Activated CD4-positive, CD25-positive, alpha-beta regulatory T cell treated with anti-CD3 and anti-CD28 coated beads, Interleukin-2, amount 50 U/mL, for 24 hours (primary cell): ENCODE results near the gene UNC5C.

Source experiments
- ATAC-seq, 2 donors: fragments of 150-1000 bp; cut with Tn5 transposase; one replicate each; pipeline ENCODE4 v1.10.0; 2021; ENCODE audit warnings: mild to moderate bottlenecking in 1 of 2, moderate library complexity in 1 of 2

Gene UNC5C

GRCh38 chr4:95457353-95457752 lies 91.4 kb downstream of the UNC5C start:
- no peak for ATAC-seq

GRCh38 chr4:95450294-95450693 lies 98.5 kb downstream of the UNC5C start:
- no peak for ATAC-seq

DNA sequence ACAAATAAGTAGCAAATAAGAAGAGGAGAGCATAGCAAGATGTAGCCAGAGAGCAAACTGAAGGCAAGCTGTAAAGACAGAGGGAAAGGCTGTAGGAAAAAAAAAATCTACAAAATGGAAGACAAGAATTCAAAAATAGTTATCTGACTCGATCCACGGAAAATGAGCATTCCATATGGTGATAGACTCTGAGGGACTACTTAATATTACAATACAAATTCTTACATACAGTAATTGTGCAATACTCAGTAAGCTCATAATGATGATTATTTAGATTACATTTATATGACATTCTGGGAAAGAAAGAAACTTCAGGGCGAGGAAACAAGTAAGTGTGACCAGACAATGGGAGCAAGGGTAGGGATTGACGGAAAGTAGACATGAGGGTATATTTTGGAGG lies 102.6 kb downstream of the UNC5C start:
- no peak for ATAC-seq

GRCh38 chr4:95445251-95445650 lies 103.5 kb downstream of the UNC5C start:
- no peak for ATAC-seq

DNA sequence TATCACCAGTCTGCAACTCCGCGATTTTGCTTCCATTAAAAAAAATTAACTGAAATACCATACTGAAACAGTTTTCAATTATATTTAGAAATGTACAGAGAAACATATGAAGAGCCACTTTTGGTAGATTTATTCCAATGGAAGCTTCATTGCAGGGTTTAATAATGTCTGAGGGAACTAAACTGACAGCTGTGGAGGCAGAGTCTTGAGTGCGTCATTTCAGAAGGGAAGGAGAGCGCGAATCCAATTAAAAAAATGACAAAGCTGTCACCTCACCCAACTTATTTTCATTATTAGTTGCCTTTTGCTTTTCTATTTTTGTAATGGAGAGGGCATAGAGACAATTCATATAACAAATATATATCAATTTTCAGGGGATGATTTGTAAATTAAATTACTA lies 104.0 kb downstream of the UNC5C start:
- ATAC-seq = no peak

- no peak for ATAC-seq
Measured at GRCh38 chr4:95439896-95440295, 108.9 kb downstream of the UNC5C start.

GRCh38 chr4:95439071-95439470 lies 109.7 kb downstream of the UNC5C start:
- ATAC-seq = no peak

- no peak for ATAC-seq
Measured at GRCh38 chr4:95432466-95432865, 116.3 kb downstream of the UNC5C start.

- no peak for ATAC-seq
Measured at GRCh38 chr4:95431678-95432077, 117.1 kb downstream of the UNC5C start.

DNA sequence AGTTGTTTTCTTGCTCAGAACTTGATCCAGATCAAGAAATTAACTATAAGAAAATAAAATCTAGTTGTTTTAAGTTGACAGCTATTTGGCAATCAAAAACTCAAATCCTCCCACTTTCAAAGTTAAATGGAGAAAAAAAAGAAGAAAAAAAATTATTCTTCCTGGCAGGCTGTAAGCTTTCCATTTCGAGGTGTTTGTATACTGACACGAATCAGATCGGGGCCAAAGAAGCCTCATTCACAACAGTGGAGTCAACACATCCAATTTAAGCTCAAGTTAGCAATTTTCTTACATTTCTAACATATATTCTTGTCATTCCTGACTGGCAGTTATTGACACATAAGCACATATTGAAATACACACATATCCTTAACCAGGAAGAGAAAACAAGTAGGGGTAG lies 119.4 kb downstream of the UNC5C start:
- no peak for ATAC-seq

DNA sequence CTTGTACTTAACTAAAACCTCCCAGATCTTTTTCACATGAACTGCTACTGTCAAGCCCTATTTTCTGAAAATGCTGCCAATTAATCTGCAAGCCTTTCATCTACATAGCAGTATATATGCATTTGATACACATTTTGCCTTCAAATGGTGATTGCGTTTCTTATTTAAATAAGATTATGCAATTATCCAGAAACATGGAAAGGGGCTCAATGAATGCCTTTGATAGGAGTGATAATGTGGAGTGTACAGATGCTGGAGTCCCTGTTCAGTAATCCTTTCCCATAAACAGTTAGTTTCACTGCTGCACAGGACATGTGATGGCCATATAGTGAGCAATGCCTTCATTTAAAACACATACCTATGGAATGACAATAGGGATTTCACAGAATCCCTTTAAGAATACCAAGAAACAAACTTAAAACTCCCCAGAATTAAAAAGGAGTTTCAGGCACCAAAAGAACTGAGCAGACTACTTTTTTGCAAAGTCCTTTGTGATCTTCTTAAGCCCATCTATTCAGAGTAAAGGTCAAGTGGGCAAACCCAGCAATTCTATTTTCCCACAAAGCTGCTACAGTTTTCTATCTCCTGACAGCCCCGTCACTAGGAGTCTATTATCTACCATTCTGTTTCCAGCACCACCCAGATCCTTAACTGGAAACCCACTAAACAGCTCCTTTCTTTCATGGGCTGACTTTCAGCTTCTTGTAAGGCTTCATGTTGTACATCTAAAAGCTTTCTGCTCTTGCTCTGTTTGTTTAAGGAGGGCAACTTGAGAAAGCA lies 120.3 kb downstream of the UNC5C start:
- no peak for ATAC-seq

GRCh38 chr4:95426455-95426854 lies 122.3 kb downstream of the UNC5C start:
- no peak for ATAC-seq

DNA sequence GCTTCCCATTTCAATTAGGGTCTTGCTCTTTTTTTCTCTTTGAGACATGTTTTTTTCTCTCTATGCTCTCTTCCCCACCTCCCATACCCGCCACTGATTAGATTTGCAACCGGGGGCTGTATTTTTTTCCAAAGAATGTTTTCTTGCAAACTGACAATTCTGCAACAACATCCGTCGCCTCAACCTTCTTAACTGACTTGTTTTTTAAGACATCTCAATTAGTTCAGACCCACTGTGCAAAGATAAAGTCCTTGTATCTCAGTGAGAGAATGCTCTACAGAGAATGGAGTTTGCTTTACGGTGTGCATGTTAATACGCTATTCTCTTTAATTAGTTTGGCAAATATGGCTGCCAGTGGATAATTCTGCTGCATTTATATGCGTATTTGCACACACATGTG lies 126.3 kb downstream of the UNC5C start:
- ATAC-seq = no peak

- no peak for ATAC-seq
Measured at GRCh38 chr4:95421869-95422268, 126.9 kb downstream of the UNC5C start.

DNA sequence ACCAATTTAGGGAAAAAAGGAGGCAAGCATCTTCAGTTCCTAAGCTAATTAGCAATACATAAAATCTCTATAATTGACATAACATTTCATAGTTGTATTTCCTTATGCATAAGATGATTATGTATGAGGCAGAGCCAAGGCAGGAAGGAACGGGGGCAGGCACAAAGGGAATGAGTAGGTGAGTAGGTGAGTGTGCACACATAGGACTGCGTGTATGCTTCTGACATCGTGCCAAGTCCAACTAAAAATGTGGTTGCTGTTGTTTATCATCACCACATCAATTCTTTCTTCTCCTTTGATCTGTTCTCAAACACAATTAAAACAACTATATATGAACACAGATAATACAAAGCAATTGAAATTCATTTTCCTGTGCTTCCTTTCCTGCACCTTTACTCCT lies 131.2 kb downstream of the UNC5C start:
- no peak for ATAC-seq

DNA sequence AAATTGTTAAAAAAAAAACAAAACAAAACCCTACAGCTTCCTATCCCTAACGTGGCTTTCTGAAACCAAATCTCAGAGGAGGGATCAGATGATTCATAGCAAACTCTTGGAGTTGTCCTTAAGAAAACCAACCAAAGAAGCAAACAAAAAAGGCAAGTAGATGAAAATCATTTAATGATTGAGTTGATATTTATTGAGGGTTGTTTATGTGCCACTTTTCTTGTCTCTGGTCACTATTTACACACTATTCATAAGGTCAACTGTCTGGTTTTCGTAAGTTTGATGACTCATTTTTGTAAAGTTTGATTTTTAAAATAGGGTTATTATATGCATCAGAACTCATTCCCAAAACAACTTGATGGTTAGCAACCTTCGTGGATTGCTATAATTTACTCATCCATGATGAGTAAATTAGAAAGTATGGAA lies 133.4 kb downstream of the UNC5C start:
- no peak for ATAC-seq

GRCh38 chr4:95411371-95412088 lies 137.2 kb downstream of the UNC5C start:
- ATAC-seq = no peak

DNA sequence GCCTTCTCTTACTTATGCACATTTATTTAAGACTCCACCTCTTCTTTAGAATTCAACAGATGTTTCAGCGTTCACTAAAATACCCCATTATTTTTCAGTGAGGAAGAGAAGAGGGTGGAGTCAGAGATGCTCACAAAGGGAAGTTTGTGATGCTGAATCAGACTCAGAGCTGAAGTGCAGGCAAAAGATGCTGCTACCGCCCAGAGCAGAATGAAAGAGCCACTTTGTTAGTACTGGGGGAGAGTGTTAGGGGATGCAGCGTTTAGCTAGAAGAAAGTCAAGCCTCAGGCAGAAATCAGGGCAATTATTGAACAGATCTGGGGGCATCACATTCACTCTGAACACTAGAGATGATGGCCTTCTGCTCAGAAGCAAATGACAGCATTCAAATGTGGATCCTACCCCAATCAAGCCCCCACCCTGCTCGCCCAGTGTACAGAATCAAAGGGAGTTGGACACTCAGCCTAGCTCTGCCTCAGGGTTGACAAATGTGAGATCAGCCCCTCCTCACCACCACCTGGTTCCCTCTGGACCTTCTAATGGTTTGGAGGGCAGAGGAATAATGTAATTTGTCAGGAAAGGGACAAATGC lies 138.3 kb downstream of the UNC5C start:
- ATAC-seq = no peak

GRCh38 chr4:95409750-95410149 lies 139.0 kb downstream of the UNC5C start:
- no peak for ATAC-seq

GRCh38 chr4:95409127-95409526 lies 139.6 kb downstream of the UNC5C start:
- no peak for ATAC-seq

- ATAC-seq = no peak
Measured at GRCh38 chr4:95402299-95402698, 146.5 kb downstream of the UNC5C start.

GRCh38 chr4:95398217-95398616 lies 150.6 kb downstream of the UNC5C start:
- ATAC-seq = no peak

DNA sequence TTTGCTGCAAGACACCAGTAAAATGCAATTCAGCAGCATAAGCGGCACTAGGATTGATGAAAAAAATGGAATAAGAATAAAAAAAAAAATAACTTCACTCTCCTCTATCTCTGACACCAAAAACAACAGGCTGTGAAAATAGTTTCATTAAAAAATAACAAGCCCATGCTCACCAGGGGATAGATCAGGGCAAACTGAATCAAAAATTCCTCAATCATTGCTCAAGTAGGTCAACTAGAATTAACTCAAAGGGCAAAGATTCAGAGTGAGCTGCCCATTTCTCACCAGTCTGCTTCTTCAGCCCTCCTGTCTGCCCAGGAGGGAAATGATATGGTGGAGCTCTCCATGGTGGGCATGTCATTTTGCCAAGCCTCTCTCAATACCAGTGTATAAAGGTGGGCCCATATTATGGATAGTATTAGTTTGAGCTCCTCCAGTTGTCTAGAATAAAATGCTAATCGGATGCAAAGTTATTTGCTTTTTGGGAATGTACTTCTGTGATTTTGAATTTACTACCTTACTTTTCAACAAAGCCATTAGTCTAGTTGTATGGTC lies 153.9 kb downstream of the UNC5C start:
- ATAC-seq = no peak

DNA sequence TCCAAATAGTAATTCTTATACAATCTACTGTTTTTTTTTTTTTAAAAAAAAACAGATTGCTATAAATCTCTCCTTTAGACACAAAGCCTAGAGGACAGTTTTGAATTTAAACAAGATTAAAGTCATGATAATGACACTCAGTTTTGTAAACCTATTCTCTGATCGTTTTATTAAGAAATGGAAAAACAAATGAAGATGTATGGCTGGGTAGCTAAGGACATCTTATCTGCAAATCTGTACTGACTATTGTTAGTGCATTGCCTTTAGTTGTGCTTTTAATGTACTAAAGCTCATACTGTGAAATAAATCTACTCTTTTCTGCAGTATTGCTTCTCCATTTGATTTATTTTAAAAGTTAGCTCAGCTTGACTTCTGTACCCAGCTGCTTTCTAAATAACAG lies 155.0 kb downstream of the UNC5C start:
- ATAC-seq = no peak
